GM12864 (cell line): ENCODE measurements around the gene AHDC1.

Experiments used
- DNase-seq: peaks from one replicate; pipeline ENCODE4 v3.0.0-alpha.2; 2011; ENCODE audit warnings: low read depth
- H3K4me3 ChIP-seq: 2 replicates; pipeline ENCODE4 v1.5.1; 2011; ENCODE audit warnings: mild to moderate bottlenecking, low read depth, low read length, control low read depth
- TF ChIP-seq, protein P1 (sequence below): IDR thresholded peaks from 2 replicates; pipeline ENCODE4 v1.5.1; 2011; ENCODE audit warnings: low read depth, mild to moderate bottlenecking, moderate library complexity, low read length, control low read depth, inconsistent platforms; ENCODE audit errors: missing control alignments

AHDC1 gene, protein sequence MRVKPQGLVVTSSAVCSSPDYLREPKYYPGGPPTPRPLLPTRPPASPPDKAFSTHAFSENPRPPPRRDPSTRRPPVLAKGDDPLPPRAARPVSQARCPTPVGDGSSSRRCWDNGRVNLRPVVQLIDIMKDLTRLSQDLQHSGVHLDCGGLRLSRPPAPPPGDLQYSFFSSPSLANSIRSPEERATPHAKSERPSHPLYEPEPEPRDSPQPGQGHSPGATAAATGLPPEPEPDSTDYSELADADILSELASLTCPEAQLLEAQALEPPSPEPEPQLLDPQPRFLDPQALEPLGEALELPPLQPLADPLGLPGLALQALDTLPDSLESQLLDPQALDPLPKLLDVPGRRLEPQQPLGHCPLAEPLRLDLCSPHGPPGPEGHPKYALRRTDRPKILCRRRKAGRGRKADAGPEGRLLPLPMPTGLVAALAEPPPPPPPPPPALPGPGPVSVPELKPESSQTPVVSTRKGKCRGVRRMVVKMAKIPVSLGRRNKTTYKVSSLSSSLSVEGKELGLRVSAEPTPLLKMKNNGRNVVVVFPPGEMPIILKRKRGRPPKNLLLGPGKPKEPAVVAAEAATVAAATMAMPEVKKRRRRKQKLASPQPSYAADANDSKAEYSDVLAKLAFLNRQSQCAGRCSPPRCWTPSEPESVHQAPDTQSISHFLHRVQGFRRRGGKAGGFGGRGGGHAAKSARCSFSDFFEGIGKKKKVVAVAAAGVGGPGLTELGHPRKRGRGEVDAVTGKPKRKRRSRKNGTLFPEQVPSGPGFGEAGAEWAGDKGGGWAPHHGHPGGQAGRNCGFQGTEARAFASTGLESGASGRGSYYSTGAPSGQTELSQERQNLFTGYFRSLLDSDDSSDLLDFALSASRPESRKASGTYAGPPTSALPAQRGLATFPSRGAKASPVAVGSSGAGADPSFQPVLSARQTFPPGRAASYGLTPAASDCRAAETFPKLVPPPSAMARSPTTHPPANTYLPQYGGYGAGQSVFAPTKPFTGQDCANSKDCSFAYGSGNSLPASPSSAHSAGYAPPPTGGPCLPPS (N-terminal part only)

DNA sequence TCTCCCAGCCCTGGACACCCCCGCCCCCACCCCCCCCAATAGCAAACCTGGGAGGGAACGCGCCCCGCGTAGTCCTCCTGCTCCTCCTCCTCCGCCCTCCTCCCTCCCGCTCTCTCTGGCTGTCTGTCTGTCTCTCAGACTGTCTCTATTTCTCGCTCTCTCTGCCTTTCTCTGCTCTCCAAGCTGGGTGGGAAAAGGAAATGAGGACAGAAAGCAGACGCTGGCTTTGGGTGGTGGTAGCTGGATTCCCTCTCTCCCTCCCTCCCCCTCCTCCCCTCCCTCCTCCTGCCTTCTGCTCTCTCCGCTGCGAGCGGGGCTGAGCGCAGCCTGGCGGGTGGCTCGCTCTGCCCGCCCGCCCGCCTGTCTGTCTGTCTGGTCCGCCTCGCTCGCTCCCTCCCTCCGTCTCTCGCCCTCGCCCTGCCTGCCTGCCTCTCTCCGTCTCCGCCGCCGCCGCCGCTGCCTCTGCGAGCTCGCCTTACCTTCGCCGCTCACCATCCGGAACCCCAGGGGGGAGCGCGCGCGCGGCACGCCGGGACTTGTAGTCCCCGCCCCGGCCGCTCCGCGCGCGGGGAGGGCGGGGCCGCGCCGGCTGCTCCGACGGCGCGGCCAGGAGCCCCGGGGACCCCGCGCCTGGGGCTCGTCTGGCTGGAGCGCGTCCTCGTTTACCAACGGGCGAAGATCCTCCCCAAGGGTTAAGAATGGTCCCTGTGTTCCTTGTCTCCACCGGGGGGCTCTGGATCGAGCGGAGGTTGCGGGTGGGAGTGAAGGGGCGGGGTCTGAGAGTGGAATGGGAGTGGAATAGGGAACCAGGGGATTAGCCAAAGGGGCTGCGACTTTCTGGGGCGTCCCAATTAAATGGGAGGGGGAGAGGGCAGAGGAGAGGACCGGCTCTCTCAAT, at the start of gene AHDC1:
Gene AHDC1, minus strand, starts transcription at position 464 of the 898 bp plus-strand sequence. CDS start 52,029 bp downstream, outside the sequence.
- DNase-seq = no peak
- TF ChIP-seq, protein P1, sequence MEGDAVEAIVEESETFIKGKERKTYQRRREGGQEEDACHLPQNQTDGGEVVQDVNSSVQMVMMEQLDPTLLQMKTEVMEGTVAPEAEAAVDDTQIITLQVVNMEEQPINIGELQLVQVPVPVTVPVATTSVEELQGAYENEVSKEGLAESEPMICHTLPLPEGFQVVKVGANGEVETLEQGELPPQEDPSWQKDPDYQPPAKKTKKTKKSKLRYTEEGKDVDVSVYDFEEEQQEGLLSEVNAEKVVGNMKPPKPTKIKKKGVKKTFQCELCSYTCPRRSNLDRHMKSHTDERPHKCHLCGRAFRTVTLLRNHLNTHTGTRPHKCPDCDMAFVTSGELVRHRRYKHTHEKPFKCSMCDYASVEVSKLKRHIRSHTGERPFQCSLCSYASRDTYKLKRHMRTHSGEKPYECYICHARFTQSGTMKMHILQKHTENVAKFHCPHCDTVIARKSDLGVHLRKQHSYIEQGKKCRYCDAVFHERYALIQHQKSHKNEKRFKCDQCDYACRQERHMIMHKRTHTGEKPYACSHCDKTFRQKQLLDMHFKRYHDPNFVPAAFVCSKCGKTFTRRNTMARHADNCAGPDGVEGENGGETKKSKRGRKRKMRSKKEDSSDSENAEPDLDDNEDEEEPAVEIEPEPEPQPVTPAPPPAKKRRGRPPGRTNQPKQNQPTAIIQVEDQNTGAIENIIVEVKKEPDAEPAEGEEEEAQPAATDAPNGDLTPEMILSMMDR = no peak
- H3K4me3 ChIP-seq = peak within 1 kb of the TSS; percentile 61

DNA sequence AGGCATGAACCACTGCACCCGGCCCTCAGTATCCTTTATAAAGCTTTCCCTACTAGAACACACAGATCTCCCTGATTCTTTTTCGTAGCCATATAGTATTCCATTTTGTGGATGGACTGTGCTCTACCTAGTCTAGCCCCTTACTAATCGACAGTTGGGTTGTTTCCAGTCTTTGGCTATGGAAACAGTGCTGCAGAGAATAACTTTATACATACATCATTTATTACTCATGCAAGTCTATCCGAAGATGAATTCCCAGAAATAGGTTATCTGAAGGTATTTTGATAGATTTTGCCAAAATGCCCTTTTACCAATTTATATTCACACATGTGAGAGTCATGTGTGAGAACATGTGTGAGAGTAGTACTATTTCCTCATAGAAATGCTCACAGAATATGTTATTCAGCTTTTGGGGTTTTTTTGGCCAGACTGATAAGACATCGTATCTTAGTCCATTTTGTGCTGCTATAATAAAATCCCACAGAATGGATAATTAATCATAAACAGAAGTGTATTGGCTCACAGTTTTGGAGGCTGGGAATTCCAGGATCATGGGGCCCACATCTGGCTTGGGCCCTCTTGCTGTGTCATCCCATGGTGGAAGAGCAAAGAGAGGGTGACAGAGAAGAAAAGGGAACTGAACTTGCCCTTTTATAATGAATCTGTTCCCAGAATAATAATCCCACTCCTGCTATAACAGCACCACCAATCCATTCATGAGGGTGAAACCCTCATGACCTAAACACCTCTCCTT, 48.3 kb upstream of the AHDC1 start:
- H3K4me3 ChIP-seq = no peak overlapping the region
- TF ChIP-seq, protein P1 = no peak
- no peak for DNase-seq

DNA sequence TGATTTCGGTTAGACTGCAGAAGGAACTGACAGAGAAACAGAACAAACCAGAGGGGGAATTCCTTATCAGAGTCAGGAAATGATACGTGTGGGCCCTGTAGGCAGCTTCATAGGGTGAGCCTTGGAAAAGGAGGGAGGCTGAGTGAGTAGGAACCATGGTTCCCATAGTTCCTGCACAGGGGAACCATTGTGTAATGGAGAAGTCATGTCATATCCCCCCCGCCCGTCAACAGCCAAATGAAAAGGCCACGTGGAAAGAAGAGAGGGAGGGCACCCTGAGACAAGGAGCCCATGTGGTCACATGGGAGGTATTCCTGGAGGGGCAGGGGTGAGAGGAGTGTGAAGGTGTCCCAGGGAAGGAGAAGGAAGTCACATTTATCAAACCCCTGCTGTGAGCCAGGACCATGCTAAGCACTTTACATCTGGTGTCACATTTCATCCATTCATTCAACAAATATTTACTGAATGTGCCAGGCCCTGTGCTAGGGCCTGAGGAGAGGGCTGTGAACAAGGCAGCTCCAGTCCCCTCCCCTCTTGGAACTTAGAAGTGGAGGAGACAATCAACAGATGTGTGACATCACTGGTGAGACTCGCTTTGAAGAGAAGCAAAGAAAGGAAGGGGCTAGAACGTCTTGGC, 46.7 kb upstream of the AHDC1 start:
- no peak for DNase-seq
- no peak overlapping the region for H3K4me3 ChIP-seq
- TF ChIP-seq, protein P1 = no peak

DNA sequence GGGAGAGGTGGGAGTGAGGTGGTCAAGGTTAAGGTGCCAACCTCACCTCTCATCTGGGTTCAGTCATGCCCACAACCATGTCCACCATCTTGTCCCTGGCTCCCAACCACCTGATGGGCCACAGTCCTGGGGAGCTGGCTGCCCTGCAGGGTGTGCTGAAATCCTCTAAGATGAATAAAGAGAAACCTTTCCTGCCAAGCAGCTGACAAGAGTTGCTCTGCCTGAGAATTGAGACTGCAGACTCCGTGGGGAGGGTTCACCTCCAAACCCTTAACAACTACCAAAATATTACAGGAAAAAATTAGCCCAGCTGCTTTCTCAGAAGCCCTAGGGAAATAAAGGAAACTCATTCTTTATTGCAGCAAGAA, 46.2 kb upstream of the AHDC1 start:
- DNase-seq = no peak

DNA sequence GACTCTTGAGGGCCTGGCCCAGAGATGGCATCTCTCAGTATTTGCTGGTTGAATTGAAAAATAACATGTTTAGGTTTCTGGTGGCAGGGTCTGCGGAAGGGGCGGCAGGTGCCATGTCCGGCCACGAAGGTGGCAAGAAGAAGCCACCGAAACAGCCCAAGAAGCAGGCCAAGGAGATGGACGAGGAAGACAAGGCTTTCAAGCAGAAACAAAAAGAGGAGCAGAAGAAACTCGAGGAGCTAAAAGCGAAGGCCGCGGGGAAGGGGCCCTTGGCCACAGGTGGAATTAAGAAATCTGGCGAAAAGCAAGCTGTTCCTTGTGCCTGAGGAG, 45.3 kb upstream of the AHDC1 start:
- no peak for DNase-seq
- no peak overlapping the region for H3K4me3 ChIP-seq
- TF ChIP-seq, protein P1 = no peak

More for the DNA sequence above, 46.2 kb upstream of the AHDC1 start:
- TF ChIP-seq, protein P1 = no peak
- no peak overlapping the region for H3K4me3 ChIP-seq
